GM12892 (cell line): ENCODE measurements around the gene SMG5.

Experiments used
- DNase-seq: peaks from one replicate; pipeline ENCODE4 v3.0.0; 2011; ENCODE audit not compliant: insufficient read length
- FAIRE-seq: peaks from 2 replicates; lab custom pipeline; 2011; peaks lifted over from hg19 to GRCh38; lab: Jason Lieb, UNC
- POLR2A ChIP-seq: IDR thresholded peaks from 2 replicates; pipeline ENCODE4 v1.6.1; 2011; ENCODE audit warnings: low read depth, low read length, control low read depth
- POLR2AphosphoS5 ChIP-seq: IDR thresholded peaks from 2 replicates; pipeline ENCODE4 v1.6.1; 2011; ENCODE audit warnings: low read depth, low read length, control low read depth
- TAF1 ChIP-seq: IDR thresholded peaks from 2 replicates; pipeline ENCODE4 v1.6.1; 2011; ENCODE audit warnings: low read depth, mild to moderate bottlenecking, control low read depth, low read length, borderline replicate concordance

SMG5 gene

GRCh38 chr1:156238248-156238647 is 44.4 kb downstream of the SMG5 start:
- no peak for DNase-seq
- TF ChIP-seq TAF1 (no peak), POLR2AphosphoS5 (no peak), POLR2A (no peak)
- no peak for FAIRE-seq

- FAIRE-seq (no peak), DNase-seq (no peak)
- no peak for TF ChIP-seq POLR2A
- TF ChIP-seq POLR2AphosphoS5 = no peak
- no peak for TF ChIP-seq TAF1
Measured at GRCh38 chr1:156236164-156236563, 46.5 kb downstream of the SMG5 start.

- no peak for DNase-seq
- TF ChIP-seq POLR2A (no peak), POLR2AphosphoS5 (no peak), TAF1 (no peak)
- FAIRE-seq = no peak
Measured at GRCh38 chr1:156233426-156234127, 49.0 kb downstream of the SMG5 start.

DNA sequence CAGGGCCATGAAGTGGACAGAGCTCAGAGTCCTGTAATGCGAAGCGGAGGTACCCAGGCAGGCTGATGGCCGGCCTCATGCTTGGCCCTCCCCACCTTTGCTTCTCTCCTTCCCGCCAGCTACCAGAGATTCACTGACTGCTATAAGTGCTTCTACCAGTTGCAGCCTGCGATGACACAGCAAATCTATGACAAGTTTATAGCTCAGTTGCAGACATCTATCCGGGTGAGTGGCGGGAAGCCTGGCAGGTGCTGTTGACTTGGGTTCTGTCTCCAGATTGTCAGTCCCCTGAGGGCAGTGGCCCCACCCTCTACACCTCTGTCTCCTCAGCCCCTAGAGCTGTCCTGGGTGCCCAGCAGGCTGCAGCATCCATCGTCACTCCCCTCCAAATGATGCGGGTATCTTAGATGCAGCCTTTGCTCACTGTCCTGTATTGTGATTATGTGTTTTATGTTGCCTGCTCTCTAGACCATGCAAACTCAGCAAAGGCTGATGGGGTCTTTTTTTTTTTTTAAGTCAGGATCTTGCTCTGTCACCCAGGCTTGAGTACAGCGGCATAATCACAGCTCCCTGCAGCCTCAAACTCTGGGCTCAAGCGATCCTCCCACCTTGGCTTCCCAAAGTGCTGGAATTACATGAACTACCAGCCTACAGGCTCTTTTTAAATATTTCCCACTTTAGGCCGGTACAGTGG is 50.3 kb downstream of the SMG5 start:
- FAIRE-seq (no peak), DNase-seq (no peak)
- TF ChIP-seq POLR2A = no peak
- no peak for TF ChIP-seq TAF1
- TF ChIP-seq POLR2AphosphoS5 = no peak

- no peak for TF ChIP-seq POLR2AphosphoS5
- DNase-seq = no peak
- no peak for FAIRE-seq
Measured at GRCh38 chr1:156230473-156230837, 52.2 kb downstream of the SMG5 start.

DNA sequence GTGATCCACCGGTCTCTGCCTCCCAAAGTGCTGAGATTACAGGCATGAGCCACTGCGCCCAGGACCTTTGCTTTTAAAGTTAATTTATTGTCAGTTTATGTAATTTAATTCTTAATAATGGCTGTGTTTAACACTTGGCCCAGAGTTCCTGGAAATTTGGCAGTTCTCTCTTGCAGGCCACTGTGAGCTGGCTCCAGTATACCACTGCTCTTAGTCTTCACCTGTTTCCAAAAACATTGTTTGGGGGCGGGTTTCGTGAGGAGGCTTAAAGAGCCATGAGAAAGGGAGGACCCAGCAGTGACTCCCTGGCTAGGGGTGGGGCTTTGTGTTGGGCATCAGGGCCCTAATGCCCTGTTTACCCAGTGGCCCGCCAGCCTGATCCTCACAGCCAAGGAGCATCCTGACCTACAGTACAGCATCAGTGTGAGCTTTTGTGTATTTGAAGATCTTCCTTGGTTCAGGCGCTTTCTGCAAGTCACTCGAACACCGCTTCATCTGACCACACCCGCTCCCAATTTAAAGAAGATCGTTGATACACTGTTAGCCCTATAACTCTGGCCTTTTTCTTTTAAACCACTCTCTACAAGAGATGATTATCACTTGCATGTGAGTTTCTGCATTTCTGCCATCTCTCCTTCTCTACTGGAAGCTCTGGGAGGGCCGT is 52.7 kb downstream of the SMG5 start:
- FAIRE-seq (no peak), DNase-seq (no peak)
- TF ChIP-seq POLR2AphosphoS5 = no peak
- TF ChIP-seq TAF1 = no peak
- TF ChIP-seq POLR2A = no peak

DNA sequence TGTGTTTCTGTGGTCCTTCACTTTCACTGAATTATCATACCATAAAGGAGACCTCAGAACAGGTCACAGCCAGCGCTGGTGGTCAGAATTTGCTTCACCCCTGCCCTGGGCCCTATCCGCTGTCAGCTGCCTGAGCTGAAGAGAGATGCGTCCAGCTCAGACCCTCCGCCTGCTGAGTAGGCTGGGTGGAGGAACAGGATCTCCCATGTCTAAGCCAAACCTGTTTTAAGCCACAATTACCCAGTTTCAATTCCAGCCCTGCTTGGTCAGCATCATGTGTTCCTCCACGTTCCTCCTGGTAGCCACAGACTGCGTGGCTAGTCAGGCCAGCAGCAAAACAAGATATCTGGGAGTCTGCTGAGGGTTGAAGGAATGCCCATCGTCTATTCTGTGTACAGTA is 54.1 kb downstream of the SMG5 start:
- no peak for FAIRE-seq
- TF ChIP-seq TAF1 = no peak
- no peak for TF ChIP-seq POLR2AphosphoS5
- TF ChIP-seq POLR2A = no peak

GRCh38 chr1:156226782-156227181 is 55.8 kb downstream of the SMG5 start:
- no peak for DNase-seq
- FAIRE-seq = no peak
- no peak for TF ChIP-seq POLR2AphosphoS5
- no peak for TF ChIP-seq TAF1
- no peak for TF ChIP-seq POLR2A

More for the DNA sequence above, 54.1 kb downstream of the SMG5 start:
- DNase-seq = no peak

GRCh38 chr1:156226116-156226538 is 56.5 kb downstream of the SMG5 start:
- TF ChIP-seq TAF1 (no peak), POLR2AphosphoS5 (no peak), POLR2A (no peak)
- FAIRE-seq = peak; percentile 72
- peak; percentile 67 for DNase-seq

GRCh38 chr1:156225677-156226014 is 57.0 kb downstream of the SMG5 start:
- DNase-seq = no peak

GRCh38 chr1:156221986-156222692 is 60.5 kb downstream of the SMG5 start:
- no peak for TF ChIP-seq POLR2A
- no peak for TF ChIP-seq POLR2AphosphoS5
- TF ChIP-seq TAF1 = no peak
- no peak for DNase-seq
- FAIRE-seq = no peak

More at GRCh38 chr1:156225677-156226014, 57.0 kb downstream of the SMG5 start:
- FAIRE-seq = no peak
- no peak for TF ChIP-seq POLR2AphosphoS5
- TF ChIP-seq TAF1 = no peak
- no peak for TF ChIP-seq POLR2A

- FAIRE-seq (no peak), DNase-seq (no peak)
- no peak for TF ChIP-seq POLR2A
- no peak for TF ChIP-seq POLR2AphosphoS5
- TF ChIP-seq TAF1 = no peak
Measured at GRCh38 chr1:156220226-156220625, 62.4 kb downstream of the SMG5 start.
